Loucy (cell line): ENCODE data around the gene SLC39A8.

ENCODE experiments used
- H2AFZ ChIP-seq: fragments of 200-600 bp; sonication (generic); 2 replicates; pipeline ENCODE4 v1.6.0; 2016; ENCODE audit warnings: antibody characterized with exemption, mild to moderate bottlenecking, low read length, moderate library complexity
- H3F3A ChIP-seq: fragments of 200-600 bp; 2 replicates; pipeline ENCODE4 v1.6.0; 2016; ENCODE audit warnings: antibody characterized with exemption, low read depth, mild to moderate bottlenecking
- H3K27me3 ChIP-seq: fragments of 200-600 bp; sonication (generic); 2 replicates; pipeline ENCODE4 v1.6.1; 2014; ENCODE audit warnings: low read length, mild to moderate bottlenecking; ENCODE audit not compliant: insufficient read depth, poor library complexity, severe bottlenecking
- H3K36me3 ChIP-seq: fragments of 200-600 bp; sonication (generic); 2 replicates; pipeline ENCODE4 v1.6.1; 2016; ENCODE audit warnings: low read length; ENCODE audit not compliant: insufficient read depth
- H3K4me1 ChIP-seq: fragments of 200-600 bp; sonication (generic); 2 replicates; pipeline ENCODE4 v1.5.1; 2014; ENCODE audit warnings: low read length, mild to moderate bottlenecking; ENCODE audit not compliant: insufficient read depth, poor library complexity, severe bottlenecking
- H3K4me2 ChIP-seq: fragments of 200-600 bp; sonication (generic); 2 replicates; pipeline ENCODE4 v1.6.0; 2014; ENCODE audit warnings: antibody characterized with exemption, low read length, low read depth, mild to moderate bottlenecking; ENCODE audit not compliant: poor library complexity, severe bottlenecking
- H3K4me3 ChIP-seq: fragments of 200-600 bp; sonication (generic); 2 replicates; pipeline ENCODE4 v1.5.1; 2014; ENCODE audit warnings: low read length, mild to moderate bottlenecking, mixed read lengths; ENCODE audit not compliant: poor library complexity, severe bottlenecking
- H3K79me2 ChIP-seq: fragments of 200-600 bp; sonication (generic); 2 replicates; pipeline ENCODE4 v1.6.1; 2014; ENCODE audit warnings: low read length; ENCODE audit not compliant: insufficient read depth
- H3K9ac ChIP-seq: fragments of 200-600 bp; sonication (generic); 2 replicates; pipeline ENCODE4 v1.6.0; 2014; ENCODE audit warnings: mild to moderate bottlenecking, low read depth, low read length, moderate library complexity; ENCODE audit not compliant: poor library complexity, severe bottlenecking
- H3K9me2 ChIP-seq: fragments of 200-600 bp; sonication (generic); replicated peaks from 2 replicates; pipeline ENCODE4 v1.6.1; 2016; ENCODE audit warnings: low read depth, low read length, mixed read lengths
- H3K9me3 ChIP-seq: fragments of 200-600 bp; sonication (generic); 2 replicates; pipeline ENCODE4 v1.6.1; 2014; ENCODE audit warnings: mild to moderate bottlenecking, antibody characterized with exemption, low read length, low read depth; ENCODE audit not compliant: insufficient read depth
- H4K20me1 ChIP-seq: fragments of 200-600 bp; sonication (generic); 2 replicates; pipeline ENCODE4 v1.6.0; 2014; ENCODE audit warnings: antibody characterized with exemption, low read length, mild to moderate bottlenecking; ENCODE audit not compliant: insufficient read depth, poor library complexity, severe bottlenecking
- EZH2phosphoT487 ChIP-seq: fragments of 200-600 bp; IDR thresholded peaks from 2 replicates; pipeline ENCODE4 v1.6.1; 2018; ENCODE audit warnings: antibody characterized with exemption, mild to moderate bottlenecking, moderate library complexity, borderline replicate concordance
- TF ChIP-seq, protein P1 (sequence below): fragments of 200-600 bp; sonication (generic); conservative IDR thresholded peaks from 2 replicates; pipeline ENCODE4 v1.5.1; 2014; ENCODE audit warnings: mild to moderate bottlenecking, antibody characterized with exemption, low read length

Gene SLC39A8

DNA sequence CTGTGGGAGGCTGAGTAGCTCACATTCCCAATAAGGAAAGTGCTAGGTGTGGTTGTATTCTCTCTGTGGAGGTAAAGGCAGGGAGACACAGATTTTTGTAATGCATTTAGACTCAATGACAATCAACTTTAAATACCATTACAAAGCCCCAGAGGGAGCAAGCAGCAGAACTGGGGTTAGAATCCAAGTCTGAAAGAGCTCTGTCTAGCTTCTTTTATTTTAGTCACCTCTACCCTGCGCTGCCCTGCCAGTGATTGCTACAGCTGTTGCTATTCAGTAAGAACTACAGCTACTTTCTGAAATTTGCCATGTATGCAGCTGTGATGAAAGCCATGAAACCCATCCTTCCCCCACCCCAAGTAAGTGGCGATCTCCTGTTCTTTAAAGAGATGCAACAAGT is 22.5 kb downstream of the SLC39A8 start:
- H3K9ac ChIP-seq: no peak overlapping the region
- TF ChIP-seq EZH2phosphoT487: no peak
- TF ChIP-seq, protein P1, sequence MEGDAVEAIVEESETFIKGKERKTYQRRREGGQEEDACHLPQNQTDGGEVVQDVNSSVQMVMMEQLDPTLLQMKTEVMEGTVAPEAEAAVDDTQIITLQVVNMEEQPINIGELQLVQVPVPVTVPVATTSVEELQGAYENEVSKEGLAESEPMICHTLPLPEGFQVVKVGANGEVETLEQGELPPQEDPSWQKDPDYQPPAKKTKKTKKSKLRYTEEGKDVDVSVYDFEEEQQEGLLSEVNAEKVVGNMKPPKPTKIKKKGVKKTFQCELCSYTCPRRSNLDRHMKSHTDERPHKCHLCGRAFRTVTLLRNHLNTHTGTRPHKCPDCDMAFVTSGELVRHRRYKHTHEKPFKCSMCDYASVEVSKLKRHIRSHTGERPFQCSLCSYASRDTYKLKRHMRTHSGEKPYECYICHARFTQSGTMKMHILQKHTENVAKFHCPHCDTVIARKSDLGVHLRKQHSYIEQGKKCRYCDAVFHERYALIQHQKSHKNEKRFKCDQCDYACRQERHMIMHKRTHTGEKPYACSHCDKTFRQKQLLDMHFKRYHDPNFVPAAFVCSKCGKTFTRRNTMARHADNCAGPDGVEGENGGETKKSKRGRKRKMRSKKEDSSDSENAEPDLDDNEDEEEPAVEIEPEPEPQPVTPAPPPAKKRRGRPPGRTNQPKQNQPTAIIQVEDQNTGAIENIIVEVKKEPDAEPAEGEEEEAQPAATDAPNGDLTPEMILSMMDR: no peak
- no peaks in the 10 kb centered on the region for H3K9me2 ChIP-seq
- H3K4me1 ChIP-seq: peaks cover 11% of the 10 kb centered on the region
- H3K4me3 ChIP-seq: no peak overlapping the region
- H3K9me3 ChIP-seq: no peaks in the 10 kb centered on the region
- peaks cover 91% of the 10 kb centered on the region for H3K79me2 ChIP-seq
- H3K4me2 ChIP-seq: no peak overlapping the region
- H3F3A ChIP-seq: no peaks in the 10 kb centered on the region
- H3K27me3 ChIP-seq: no peaks in the 10 kb centered on the region
- peaks cover 28% of the 10 kb centered on the region; the same call in 1 of the 2 replicates for H3K36me3 ChIP-seq
- no peak overlapping the region for H2AFZ ChIP-seq
- peaks cover 60% of the 10 kb centered on the region for H4K20me1 ChIP-seq

DNA sequence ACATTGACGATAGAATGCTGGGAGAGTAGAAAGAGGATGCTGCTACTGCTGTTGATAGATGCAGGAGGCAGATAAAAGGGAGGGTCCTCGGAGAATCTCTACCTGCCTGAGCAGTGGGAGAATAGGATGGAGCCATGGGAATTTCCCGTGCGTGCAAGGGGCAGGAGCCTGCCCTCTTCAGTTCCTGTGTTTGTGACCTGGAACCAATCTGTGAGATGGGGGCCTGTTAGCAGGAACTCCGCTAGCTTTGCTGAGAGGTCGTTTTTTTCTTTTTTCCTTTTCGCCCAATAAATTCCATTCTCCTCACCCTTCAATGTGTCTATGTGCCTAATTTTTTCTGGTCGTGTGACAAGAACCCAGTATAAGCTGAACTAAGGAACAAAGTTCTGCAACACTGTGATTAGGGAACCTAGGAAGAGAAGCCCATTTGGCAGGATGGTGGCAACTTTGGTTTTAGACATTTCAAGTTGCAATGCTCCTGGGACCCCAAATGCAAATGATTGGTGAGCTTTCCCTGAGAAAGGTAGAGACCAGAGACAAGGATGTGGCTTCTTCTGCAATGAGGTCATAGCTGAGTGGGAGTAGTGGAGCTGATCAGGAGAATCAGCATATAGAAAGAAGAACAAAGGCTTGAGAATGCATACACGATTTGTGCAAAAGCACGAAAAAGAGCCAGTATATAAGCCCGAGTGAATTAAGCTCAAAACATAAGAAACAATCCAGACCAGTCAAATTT is 23.9 kb downstream of the SLC39A8 start:
- no peaks in the 10 kb centered on the region for H3F3A ChIP-seq
- peaks cover 92% of the 10 kb centered on the region for H3K79me2 ChIP-seq
- H3K4me3 ChIP-seq: no peak overlapping the region
- peaks cover 28% of the 10 kb centered on the region; the same call in 1 of the 2 replicates for H3K36me3 ChIP-seq
- TF ChIP-seq, protein P1: no peak
- TF ChIP-seq EZH2phosphoT487: no peak
- H3K9me2 ChIP-seq: no peaks in the 10 kb centered on the region
- no peaks in the 10 kb centered on the region for H3K27me3 ChIP-seq
- no peak overlapping the region for H3K4me2 ChIP-seq
- no peak overlapping the region for H2AFZ ChIP-seq
- peaks cover 57% of the 10 kb centered on the region for H4K20me1 ChIP-seq
- peaks cover 11% of the 10 kb centered on the region for H3K4me1 ChIP-seq
- no peaks in the 10 kb centered on the region for H3K9me3 ChIP-seq
- H3K9ac ChIP-seq: no peak overlapping the region

DNA sequence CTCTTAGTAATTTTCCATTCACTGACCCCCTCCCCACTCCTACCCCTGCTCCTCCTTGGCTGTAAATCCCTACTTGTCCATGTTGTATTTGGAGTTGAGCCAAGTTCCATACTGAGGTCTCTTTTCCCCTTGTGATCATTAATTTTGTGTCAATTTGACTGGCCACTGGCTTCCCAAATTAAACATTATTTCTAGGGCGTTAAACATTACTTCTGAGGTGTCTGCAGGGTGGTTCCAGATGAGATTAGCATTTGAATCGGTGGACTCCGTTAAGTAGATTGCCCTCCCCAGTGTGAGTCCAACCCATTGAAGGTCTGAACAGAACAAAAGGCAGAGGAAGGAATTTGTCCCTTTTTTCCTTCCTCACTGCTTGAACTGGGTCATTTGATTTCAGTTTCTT is 25.7 kb downstream of the SLC39A8 start:
- Histone ChIP-seq H3K79me2 (peaks cover 86% of the 10 kb centered on the region), H4K20me1 (peaks cover 64% of the 10 kb centered on the region), H3K4me3 (no peak overlapping the region), H3K4me2 (no peak overlapping the region), H3K36me3 (peaks cover 30% of the 10 kb centered on the region; the same call in 1 of the 2 replicates), H3K9me3 (no peaks in the 10 kb centered on the region), H3K27me3 (no peaks in the 10 kb centered on the region), H3K9ac (no peak overlapping the region), H3K9me2 (no peaks in the 10 kb centered on the region), H3K4me1 (peaks cover 11% of the 10 kb centered on the region), H3F3A (no peaks in the 10 kb centered on the region), H2AFZ (no peak overlapping the region)
- TF ChIP-seq, protein P1: no peak
- TF ChIP-seq EZH2phosphoT487: no peak
